ENCODE results near the gene LRP4. TPM values are rescaled to one million over a fixed set of nuclear protein-coding genes. Genes with fewer than 3 reads are reported as not detected.

LRP4 gene
- total and polyA plus RNA-seq, 2 of the 13 experiments (the other 11 are each of a cell fraction or from before 2014, with no cell fraction given), result 4.7 to 13.3 TPM

DNA sequence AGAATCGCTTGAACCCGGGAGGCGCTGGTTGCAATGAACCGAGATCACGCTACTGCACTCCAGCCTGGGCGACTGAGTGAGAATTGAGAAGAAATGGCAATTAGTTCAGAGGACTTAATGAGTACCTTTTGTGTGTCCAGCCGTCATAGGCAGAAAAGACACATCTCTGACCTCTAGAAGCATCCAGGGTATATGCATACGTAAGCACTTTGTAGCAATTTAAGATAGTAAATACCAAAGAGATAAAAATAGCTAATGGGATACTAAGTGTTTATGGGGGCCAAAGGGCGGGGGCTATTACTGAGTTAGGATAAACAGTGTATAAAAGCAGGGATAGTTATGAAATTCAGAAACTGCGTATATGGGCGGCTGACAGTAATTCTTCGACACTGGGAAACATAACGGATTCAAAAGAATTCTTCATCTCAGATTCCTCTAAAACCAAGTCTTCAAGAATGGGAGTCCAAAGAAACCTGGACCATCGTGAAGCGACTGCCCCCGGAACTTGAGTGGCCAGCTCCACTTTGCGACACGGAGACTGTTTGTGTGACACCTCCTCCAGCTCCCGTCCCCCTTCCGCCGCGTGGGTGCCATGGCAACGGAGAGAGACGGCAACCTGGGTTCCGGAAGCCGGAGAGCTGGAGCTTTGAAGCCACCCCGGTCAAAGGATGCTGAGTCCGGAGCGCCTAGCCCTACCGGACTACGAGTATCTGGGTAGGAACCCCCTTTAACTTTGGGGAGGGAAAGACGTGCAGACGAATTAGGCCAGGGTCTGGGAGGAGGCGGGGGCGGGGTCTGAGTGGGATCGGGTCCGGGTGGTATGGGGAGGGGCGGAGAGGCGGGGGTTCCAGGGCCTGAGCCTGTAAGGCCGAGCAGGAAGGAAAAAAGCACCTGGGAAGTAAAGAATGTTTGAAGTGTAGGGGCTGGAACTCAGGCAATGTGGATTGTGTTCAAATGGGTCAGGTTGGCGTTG lies 18.1 kb upstream of the LRP4 start, which contains the start of gene CSTPP1 (continued):
- TF ChIP-seq, protein P1, sequence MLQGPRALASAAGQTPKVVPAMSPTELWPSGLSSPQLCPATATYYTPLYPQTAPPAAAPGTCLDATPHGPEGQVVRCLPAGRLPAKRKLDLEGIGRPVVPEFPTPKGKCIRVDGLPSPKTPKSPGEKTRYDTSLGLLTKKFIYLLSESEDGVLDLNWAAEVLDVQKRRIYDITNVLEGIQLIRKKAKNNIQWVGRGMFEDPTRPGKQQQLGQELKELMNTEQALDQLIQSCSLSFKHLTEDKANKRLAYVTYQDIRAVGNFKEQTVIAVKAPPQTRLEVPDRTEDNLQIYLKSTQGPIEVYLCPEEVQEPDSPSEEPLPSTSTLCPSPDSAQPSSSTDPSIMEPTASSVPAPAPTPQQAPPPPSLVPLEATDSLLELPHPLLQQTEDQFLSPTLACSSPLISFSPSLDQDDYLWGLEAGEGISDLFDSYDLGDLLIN (CRISPR knock-in tag; IDR thresholded peaks at IDR 0.05; ENCODE audit: borderline replicate concordance), result no peak
- TF ChIP-seq, protein P2, sequence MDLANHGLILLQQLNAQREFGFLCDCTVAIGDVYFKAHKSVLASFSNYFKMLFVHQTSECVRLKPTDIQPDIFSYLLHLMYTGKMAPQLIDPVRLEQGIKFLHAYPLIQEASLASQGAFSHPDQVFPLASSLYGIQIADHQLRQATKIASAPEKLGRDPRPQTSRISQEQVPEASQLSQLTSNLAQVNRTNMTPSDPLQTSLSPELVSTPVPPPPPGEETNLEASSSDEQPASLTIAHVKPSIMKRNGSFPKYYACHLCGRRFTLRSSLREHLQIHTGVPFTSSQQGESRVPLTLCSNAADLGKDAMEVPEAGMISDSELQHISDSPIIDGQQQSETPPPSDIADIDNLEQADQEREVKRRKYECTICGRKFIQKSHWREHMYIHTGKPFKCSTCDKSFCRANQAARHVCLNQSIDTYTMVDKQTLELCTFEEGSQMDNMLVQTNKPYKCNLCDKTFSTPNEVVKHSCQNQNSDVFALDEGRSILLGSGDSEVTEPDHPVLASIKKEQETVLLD (CRISPR knock-in tag; IDR thresholded peaks at IDR 0.05; ENCODE audit: low read depth), result peak; percentile 61; the same call in 1 of the 2 replicates
- TF ChIP-seq NCOA2 (CRISPR knock-in tag; IDR thresholded peaks at IDR 0.05) (peak; percentile 41; the same call in 1 of the 2 replicates), ZBTB38 (CRISPR knock-in tag; IDR thresholded peaks at IDR 0.05) (peak; percentile 71), MAFK (conservative IDR thresholded peaks at IDR 0.05 in 1 of 2, IDR thresholded peaks at IDR 0.05 in 1 of 2; ENCODE audit: low read length in 2 of 2) (peak; percentile 52 to 80), ZNF749 (CRISPR knock-in tag; IDR thresholded peaks at IDR 0.05; ENCODE audit: borderline replicate concordance) (no peak), RELA (CRISPR knock-in tag; IDR thresholded peaks at IDR 0.05) (no peak), PHF20 (CRISPR knock-in tag; IDR thresholded peaks at IDR 0.05) (peak; percentile 94), ZNF713 (CRISPR knock-in tag; IDR thresholded peaks at IDR 0.05) (no peak), ZNF614 (CRISPR knock-in tag; IDR thresholded peaks at IDR 0.05; ENCODE audit: borderline replicate concordance) (peak; percentile 57; the same call in 1 of the 2 replicates), SMAD3 (CRISPR knock-in tag; IDR thresholded peaks at IDR 0.05) (peak; percentile 75; the same call in 1 of the 2 replicates), ZNF850 (CRISPR knock-in tag; conservative IDR thresholded peaks at IDR 0.05) (no peak), KLF16 (CRISPR knock-in tag; IDR thresholded peaks at IDR 0.05) (peak in 1 of 2 experiments; percentile 53; a peak in 1 of 4 replicates), DR1 (CRISPR knock-in tag; IDR thresholded peaks at IDR 0.05) (no peak), RFX1 (IDR thresholded peaks at IDR 0.05) (peak; percentile 94), HNRNPUL1 (IDR thresholded peaks at IDR 0.05; ENCODE audit: low read depth, low read length) (no peak), TBX3 (IDR thresholded peaks at IDR 0.05; ENCODE audit: borderline replicate concordance) (no peak)
- TF ChIP-seq, protein P3, sequence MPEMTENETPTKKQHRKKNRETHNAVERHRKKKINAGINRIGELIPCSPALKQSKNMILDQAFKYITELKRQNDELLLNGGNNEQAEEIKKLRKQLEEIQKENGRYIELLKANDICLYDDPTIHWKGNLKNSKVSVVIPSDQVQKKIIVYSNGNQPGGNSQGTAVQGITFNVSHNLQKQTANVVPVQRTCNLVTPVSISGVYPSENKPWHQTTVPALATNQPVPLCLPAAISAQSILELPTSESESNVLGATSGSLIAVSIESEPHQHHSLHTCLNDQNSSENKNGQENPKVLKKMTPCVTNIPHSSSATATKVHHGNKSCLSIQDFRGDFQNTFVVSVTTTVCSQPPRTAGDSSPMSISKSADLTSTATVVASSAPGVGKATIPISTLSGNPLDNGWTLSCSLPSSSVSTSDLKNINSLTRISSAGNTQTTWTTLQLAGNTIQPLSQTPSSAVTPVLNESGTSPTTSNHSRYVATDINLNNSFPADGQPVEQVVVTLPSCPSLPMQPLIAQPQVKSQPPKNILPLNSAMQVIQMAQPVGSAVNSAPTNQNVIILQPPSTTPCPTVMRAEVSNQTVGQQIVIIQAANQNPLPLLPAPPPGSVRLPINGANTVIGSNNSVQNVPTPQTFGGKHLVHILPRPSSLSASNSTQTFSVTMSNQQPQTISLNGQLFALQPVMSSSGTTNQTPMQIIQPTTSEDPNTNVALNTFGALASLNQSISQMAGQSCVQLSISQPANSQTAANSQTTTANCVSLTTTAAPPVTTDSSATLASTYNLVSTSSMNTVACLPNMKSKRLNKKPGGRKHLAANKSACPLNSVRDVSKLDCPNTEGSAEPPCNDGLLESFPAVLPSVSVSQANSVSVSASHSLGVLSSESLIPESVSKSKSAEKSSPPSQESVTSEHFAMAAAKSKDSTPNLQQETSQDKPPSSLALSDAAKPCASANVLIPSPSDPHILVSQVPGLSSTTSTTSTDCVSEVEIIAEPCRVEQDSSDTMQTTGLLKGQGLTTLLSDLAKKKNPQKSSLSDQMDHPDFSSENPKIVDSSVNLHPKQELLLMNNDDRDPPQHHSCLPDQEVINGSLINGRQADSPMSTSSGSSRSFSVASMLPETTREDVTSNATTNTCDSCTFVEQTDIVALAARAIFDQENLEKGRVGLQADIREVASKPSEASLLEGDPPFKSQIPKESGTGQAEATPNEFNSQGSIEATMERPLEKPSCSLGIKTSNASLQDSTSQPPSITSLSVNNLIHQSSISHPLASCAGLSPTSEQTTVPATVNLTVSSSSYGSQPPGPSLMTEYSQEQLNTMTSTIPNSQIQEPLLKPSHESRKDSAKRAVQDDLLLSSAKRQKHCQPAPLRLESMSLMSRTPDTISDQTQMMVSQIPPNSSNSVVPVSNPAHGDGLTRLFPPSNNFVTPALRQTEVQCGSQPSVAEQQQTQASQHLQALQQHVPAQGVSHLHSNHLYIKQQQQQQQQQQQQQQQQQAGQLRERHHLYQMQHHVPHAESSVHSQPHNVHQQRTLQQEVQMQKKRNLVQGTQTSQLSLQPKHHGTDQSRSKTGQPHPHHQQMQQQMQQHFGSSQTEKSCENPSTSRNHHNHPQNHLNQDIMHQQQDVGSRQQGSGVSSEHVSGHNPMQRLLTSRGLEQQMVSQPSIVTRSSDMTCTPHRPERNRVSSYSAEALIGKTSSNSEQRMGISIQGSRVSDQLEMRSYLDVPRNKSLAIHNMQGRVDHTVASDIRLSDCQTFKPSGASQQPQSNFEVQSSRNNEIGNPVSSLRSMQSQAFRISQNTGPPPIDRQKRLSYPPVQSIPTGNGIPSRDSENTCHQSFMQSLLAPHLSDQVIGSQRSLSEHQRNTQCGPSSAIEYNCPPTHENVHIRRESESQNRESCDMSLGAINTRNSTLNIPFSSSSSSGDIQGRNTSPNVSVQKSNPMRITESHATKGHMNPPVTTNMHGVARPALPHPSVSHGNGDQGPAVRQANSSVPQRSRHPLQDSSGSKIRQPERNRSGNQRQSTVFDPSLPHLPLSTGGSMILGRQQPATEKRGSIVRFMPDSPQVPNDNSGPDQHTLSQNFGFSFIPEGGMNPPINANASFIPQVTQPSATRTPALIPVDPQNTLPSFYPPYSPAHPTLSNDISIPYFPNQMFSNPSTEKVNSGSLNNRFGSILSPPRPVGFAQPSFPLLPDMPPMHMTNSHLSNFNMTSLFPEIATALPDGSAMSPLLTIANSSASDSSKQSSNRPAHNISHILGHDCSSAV (CRISPR knock-in tag; IDR thresholded peaks at IDR 0.05; ENCODE audit: borderline replicate concordance), result no peak

All from HepG2 (cell line).